ENCODE data around the gene PPP1R15B.

DNA sequence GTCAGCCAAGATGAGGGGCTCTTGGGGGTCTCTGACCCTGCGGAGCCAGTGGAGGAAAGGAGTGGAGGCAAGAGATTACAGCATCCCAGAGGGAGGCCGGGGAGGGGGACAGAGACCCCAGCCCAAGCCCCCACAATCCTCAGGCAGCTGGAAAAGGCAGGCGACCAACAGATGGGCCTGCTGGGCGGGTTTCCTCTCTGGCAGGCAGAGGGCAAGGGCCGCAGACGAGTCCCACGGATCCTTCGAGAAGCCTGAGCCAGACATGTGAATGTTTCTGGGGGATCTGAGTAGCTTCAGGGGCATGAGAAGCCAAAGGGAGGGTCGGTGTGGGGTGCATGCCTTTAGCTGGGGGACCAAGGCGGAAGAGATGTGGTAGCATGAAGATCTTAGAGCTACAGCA lies 49.8 kb downstream of the PPP1R15B start:
- TF ChIP-seq, protein P1, sequence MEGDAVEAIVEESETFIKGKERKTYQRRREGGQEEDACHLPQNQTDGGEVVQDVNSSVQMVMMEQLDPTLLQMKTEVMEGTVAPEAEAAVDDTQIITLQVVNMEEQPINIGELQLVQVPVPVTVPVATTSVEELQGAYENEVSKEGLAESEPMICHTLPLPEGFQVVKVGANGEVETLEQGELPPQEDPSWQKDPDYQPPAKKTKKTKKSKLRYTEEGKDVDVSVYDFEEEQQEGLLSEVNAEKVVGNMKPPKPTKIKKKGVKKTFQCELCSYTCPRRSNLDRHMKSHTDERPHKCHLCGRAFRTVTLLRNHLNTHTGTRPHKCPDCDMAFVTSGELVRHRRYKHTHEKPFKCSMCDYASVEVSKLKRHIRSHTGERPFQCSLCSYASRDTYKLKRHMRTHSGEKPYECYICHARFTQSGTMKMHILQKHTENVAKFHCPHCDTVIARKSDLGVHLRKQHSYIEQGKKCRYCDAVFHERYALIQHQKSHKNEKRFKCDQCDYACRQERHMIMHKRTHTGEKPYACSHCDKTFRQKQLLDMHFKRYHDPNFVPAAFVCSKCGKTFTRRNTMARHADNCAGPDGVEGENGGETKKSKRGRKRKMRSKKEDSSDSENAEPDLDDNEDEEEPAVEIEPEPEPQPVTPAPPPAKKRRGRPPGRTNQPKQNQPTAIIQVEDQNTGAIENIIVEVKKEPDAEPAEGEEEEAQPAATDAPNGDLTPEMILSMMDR (IDR thresholded peaks at IDR 0.05) = no peak
- no peak for TF ChIP-seq POLR2A (IDR thresholded peaks at IDR 0.05)

Data from esophagus squamous epithelium (tissue), 4 donors.